HG02970 (cell line): ENCODE data around the gene ELMO1.

ENCODE experiments used
- ATAC-seq: cut with Tn5 transposase; IDR thresholded peaks from one replicate; pipeline ENCODE4 v1.9.1; 2021; ENCODE audit warnings: mild to moderate bottlenecking, moderate library complexity, moderate number of reproducible peaks; ENCODE audit not compliant: unreplicated experiment, low FRiP score

Gene ELMO1

GRCh38 chr7:37353949-37354655, 94.6 kb downstream of the ELMO1 start:
- ATAC-seq: no peak

- ATAC-seq: peak; percentile 51
Observed at GRCh38 chr7:37352974-37353948, 95.4 kb downstream of the ELMO1 start.

- no peak for ATAC-seq
Observed at GRCh38 chr7:37352251-37352880, 96.3 kb downstream of the ELMO1 start.

- ATAC-seq: no peak
Observed at GRCh38 chr7:37351716-37352115, 96.9 kb downstream of the ELMO1 start.

GRCh38 chr7:37349979-37350590, 98.6 kb downstream of the ELMO1 start:
- ATAC-seq: no peak

- ATAC-seq: no peak
Observed at GRCh38 chr7:37348982-37349381, 99.7 kb downstream of the ELMO1 start.

GRCh38 chr7:37346761-37347160, 101.9 kb downstream of the ELMO1 start:
- no peak for ATAC-seq

GRCh38 chr7:37344886-37345579, 103.6 kb downstream of the ELMO1 start:
- no peak for ATAC-seq

GRCh38 chr7:37342688-37343471, 105.8 kb downstream of the ELMO1 start:
- peak; percentile 31 for ATAC-seq

- ATAC-seq: no peak
Observed at GRCh38 chr7:37342176-37342687, 106.4 kb downstream of the ELMO1 start.

GRCh38 chr7:37341033-37341630, 107.5 kb downstream of the ELMO1 start:
- ATAC-seq: peak; percentile 45

GRCh38 chr7:37338966-37339365, 109.7 kb downstream of the ELMO1 start:
- no peak for ATAC-seq

- ATAC-seq: no peak
Observed at GRCh38 chr7:37337522-37337921, 111.1 kb downstream of the ELMO1 start.

GRCh38 chr7:37336259-37336658, 112.4 kb downstream of the ELMO1 start:
- peak; percentile 74 for ATAC-seq

GRCh38 chr7:37333075-37333474, 115.6 kb downstream of the ELMO1 start:
- ATAC-seq: no peak

GRCh38 chr7:37332243-37333016, 116.2 kb downstream of the ELMO1 start:
- no peak for ATAC-seq

- ATAC-seq: no peak
Observed at GRCh38 chr7:37330775-37331174, 117.9 kb downstream of the ELMO1 start.

GRCh38 chr7:37329940-37330339, 118.7 kb downstream of the ELMO1 start:
- no peak for ATAC-seq
